HG03139 (cell line): ENCODE data around the gene PADI4.
"Not testable (repeated sequence)": the region's sequence is repeated elsewhere in the genome, so short reads cannot be mapped to it uniquely, and the experiment has no call there.

Experiments
- ATAC-seq: cut with Tn5 transposase; IDR thresholded peaks from one replicate; pipeline ENCODE4 v1.9.1; 2021; ENCODE audit not compliant: unreplicated experiment

PADI4 gene

DNA sequence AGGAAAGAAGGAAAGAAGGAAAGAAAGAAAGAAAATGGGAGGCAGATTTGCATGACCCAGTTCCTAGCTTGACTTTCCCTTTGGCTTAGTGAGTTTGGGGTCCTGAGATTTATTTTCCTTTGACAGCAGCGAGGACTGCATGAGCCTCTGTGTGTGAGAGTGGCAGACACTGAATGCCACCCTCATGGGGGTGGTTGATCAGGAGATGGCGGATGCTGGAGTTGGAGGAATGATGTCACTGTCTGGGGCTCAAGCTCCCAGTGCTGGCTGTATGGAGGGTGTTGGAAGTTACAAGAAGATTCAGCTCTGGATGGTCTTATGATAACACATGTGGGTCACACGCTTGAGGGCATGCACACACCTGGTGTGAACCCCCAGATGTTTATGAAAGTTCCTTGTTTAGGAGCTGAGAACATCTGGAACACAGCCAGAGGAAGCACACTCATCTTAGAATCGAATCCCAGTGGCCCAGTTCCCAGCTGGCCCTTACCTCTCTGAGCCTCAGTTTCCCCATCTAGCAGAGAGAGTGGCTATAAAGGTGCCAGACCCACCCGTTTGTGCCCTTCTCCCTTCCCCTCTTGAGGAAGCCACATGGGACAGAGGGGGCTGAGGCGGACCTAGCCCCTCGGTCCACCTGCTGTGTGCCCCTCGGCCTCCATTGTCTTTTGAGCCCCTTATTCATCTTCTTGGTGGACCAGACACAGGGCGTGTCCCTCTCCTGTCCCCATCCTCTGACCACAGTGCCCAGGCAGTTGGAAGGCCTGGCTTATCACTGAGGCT, 5.7 kb downstream of the PADI4 start:
- ATAC-seq = no peak

GRCh38 chr1:17314491-17314971, 6.5 kb downstream of the PADI4 start:
- ATAC-seq = no peak

DNA sequence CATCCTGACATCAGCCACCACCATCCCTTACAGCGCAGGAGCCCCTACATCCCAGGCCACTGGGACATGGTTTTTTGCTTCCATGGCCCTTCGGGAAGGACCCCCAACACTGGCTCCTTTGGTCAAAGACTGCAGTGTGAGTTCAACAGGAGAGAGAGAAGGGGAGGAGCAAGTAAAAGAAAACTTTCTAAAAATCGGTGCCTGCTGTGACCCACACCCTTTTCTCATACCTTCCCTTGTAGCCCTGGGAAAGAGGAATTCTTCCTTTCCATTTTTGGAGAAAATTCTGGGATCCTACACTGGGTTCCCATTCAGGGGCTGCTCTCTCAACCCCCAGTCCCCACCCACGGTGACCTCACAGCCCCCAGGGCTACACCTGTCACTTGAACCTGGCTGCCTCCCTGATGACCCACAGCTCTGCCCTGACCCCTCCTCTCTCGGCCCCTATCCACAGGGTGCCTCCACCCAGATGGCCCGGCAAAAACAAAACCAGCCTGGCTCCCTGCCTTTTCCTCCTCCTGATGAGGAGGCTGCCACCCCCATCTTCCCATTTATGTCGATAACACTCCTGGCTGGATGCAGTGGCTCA, 7.6 kb downstream of the PADI4 start:
- ATAC-seq = no peak

DNA sequence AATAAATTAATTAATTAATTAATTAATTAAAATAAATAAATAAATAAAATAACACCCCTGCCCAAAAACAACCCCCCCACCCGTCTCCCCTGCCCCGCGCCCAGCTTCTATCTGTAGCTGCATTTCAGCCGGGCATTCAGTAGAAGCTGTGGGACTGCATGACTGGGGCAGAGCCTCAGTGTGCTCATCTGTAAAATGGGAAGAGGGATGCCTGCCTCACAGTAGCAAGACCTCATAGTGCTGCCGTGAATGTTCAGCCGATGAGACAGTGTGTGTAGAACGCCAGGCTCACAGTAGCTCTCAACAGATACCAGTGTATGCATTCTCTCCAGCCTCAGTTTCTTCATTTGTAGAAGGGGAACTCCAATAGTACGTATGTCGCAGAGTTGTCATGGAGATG, 8.7 kb downstream of the PADI4 start:
- ATAC-seq = no peak

DNA sequence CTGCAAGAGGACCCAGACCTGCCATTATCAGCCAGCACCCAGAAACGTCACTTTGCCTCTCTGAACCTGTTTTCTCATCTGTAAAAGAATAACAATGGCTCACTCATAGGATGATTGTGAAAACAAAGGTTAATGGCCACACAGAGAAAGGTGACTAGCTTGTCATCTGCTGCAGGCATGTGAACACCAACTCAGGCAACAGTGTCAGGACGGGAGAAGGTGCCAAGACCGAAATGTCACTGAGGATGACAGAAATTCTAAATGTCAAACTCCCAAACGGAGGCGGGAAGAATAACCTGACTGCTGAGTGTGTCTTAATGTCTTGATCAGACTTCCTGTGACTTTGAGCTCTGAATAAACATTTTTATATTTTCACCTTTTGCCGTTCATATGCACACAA, 10.3 kb downstream of the PADI4 start:
- ATAC-seq = no peak

DNA sequence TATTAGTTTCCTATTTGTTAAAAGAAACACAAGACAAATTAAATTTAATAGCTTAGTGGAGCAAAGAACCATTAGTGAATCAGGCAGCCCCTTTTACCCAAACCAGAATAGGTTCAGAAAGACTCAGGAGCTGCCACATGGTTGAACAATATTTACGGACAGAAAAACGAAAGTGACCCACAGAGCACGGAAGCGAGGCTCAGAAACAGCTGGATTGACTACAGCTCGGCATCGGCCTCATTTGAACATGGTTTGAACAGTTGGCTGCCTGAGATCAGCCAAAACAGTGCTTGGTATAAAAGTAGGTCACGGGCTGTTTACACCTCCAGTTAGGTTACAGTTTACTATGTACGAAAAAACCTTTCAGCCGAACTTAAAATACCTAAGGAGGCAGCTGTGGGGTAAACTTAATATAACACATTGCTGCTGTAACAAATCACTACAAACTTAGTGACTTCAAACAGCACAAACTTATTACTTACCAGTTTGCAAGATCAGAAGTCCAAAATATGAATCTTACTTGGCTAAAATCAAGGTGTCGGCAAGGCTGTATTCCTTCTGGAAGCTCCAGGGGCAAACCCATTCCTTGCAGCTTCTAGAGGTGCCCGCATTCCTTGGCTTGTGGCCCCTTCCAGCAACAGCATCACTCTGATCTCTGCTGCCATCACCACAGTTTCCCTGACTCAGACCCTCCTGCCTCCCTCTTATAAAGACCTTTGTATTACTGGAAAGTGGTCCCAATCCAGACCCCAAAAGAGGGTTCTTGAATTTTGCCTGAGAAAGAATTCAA, 11.8 kb downstream of the PADI4 start:
- no peak for ATAC-seq

DNA sequence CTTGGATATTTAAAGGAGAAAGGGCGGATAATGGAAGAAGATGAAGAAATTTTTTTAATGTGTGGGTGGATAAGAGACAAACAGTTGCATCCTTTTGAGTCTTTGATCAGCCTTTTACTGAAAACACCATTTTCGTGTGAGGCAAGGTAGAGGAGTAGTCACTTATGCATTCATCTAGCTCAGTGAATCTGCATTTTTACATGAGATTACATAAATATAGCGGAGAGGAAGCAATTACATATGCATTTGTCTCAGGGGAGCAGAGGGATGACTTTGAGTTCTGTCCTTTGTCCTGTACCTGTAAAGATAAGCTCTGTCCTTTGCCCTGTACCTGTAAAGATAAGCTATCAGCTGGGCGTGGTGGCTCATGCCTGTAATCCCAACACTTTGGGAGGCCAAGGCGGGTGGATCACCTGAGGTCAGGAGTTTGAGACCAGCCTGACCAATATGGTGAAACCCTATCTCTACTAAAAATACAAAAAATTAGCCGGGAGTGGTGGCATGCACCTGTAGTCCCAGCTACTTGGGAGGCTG, 13.9 kb downstream of the PADI4 start:
- not testable (repeated sequence) for ATAC-seq

- ATAC-seq = no peak
Measured at GRCh38 chr1:17328855-17329254, 20.9 kb downstream of the PADI4 start.

- ATAC-seq = no peak
Measured at GRCh38 chr1:17329610-17330009, 21.6 kb downstream of the PADI4 start.

DNA sequence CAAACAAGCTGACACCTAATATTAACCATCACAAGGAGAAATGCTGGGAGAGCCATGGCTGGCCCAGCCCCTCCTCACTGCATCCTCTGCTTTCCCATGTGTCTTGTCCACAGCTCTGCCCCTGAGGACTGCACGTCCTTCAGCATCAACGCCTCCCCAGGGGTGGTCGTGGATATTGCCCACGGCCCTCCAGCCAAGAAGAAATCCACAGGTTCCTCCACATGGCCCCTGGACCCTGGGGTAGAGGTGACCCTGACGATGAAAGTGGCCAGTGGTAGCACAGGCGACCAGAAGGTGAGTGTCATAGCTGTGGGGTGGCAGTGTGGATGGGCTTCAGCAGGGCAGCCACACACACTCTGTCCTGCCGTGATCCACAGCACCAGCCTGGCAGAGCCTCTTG, 22.9 kb downstream of the PADI4 start:
- no peak for ATAC-seq

GRCh38 chr1:17333081-17333480, 25.1 kb downstream of the PADI4 start:
- no peak for ATAC-seq

GRCh38 chr1:17335821-17336710, 28.1 kb downstream of the PADI4 start:
- no peak for ATAC-seq

- ATAC-seq = no peak
Measured at GRCh38 chr1:17338706-17339493, 30.9 kb downstream of the PADI4 start.

DNA sequence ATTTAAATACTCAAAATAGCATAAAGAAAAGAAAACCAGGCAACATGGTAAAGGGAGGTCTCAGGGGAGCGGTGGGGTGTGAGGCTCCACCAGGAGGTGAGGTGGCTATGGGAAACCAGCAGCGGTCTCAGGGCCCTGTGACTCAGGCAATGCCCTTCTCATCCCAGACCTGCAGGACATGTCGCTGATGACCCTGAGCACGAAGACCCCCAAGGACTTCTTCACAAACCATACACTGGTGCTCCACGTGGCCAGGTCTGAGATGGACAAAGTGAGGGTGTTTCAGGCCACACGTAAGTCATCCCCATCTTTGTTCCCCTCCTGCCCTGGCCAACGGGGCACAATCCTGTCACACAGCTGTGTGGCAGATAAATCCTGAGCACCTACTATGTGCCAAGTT, 31.5 kb downstream of the PADI4 start:
- ATAC-seq = no peak

- ATAC-seq = no peak
Measured at GRCh38 chr1:17340358-17340757, 32.4 kb downstream of the PADI4 start.

GRCh38 chr1:17342014-17342441, 34.0 kb downstream of the PADI4 start:
- no peak for ATAC-seq

GRCh38 chr1:17345506-17345905, 37.5 kb downstream of the PADI4 start:
- not testable (repeated sequence) for ATAC-seq

- ATAC-seq = no peak
Measured at GRCh38 chr1:17346046-17346789, 38.2 kb downstream of the PADI4 start.
